Subcutaneous abdominal adipose tissue (tissue), 5 donors: Measurements from ENCODE around the gene FANCG.

Source experiments
- H3K27ac ChIP-seq: one replicate; pipeline ENCODE4 v1.7.0; 2013; ENCODE audit warnings: low read depth, mild to moderate bottlenecking, inconsistent platforms, low read length, moderate library complexity
- H3K27me3 ChIP-seq, 5 donors: one replicate each; pipeline ENCODE4 v1.7.0; 2013; ENCODE audit warnings: low read length in 5 of 5, inconsistent platforms in 1 of 5; ENCODE audit not compliant: control insufficient read depth in 5 of 5, insufficient read depth in 4 of 5
- H3K36me3 ChIP-seq, 5 donors: one replicate each; pipeline ENCODE4 v1.7.0; 2013; ENCODE audit warnings: low read length in 5 of 5; ENCODE audit not compliant: control insufficient read depth in 5 of 5, insufficient read depth in 5 of 5
- H3K4me1 ChIP-seq, 5 donors: one replicate each; pipeline ENCODE4 v1.7.0; 2013; ENCODE audit warnings: low read length in 5 of 5, mild to moderate bottlenecking in 3 of 5, moderate library complexity in 1 of 5; ENCODE audit not compliant: control insufficient read depth in 5 of 5, insufficient read depth in 5 of 5
- H3K4me3 ChIP-seq, 5 donors: one replicate each; pipeline ENCODE4 v1.7.0; 2013; ENCODE audit warnings: low read length in 5 of 5, low read depth in 1 of 5
- H3K9ac ChIP-seq, 5 donors: one replicate each; pipeline ENCODE4 v1.7.0; 2013; ENCODE audit warnings: low read length in 5 of 5, mild to moderate bottlenecking in 4 of 5, moderate library complexity in 3 of 5
- H3K9me3 ChIP-seq, 5 donors: one replicate each; pipeline ENCODE4 v1.7.0; 2013; ENCODE audit warnings: low read length in 5 of 5; ENCODE audit not compliant: control insufficient read depth in 5 of 5
- donor health status: healthy.
- donor health status: healthy.
- donor health status: healthy.
- donor health status: healthy.
- donor health status: healthy.

FANCG gene

DNA sequence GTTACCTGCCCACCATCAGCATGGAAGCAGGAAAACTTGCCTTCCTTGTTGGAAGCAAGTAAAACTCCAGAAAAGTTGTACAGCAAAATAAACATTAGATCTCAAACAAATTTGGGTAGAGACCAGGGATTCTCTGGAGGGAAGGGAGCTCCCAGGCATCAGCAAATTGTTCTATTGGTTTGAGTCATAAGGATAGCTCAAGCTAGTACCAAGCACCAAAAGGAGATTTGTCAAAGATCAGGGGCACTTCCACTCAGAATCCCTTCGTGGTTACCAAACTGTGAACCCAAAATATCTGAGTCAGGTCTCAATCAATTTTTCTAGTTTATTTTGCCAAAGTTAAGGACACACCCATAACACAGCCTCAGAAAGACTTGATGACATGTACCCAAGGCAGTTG, 52.4 kb downstream of the FANCG start:
- Histone ChIP-seq H3K9ac (no peak overlapping the region), H3K27ac (no peak overlapping the region), H3K4me1 (no peaks in the 10 kb centered on the region), H3K27me3 (no peaks in the 10 kb centered on the region), H3K4me3 (no peak overlapping the region), H3K9me3 (no peaks in the 10 kb centered on the region), H3K36me3 (peaks cover 0 to 24% (median 7%) of the 10 kb centered on the region in 5 donors)

DNA sequence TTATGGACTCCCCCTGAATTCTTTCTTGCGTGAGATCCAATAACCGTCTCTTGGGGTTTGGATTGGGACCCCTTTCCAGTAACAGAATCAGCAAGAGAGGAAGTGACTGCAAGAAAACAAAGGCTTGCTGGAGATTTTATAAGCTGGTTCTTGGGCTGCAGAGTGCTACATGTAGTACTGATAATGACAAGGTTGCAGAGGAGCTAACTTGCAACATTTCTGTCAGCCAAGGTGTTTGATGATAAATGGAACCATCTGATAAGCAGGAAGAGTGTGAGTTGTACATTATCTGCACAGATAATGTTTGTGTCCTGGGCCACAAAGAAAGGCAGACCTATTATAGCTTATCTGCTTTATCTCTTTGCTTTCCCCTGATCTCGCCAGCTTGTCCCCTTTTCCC, 53.1 kb downstream of the FANCG start:
- no peak overlapping the region for H3K9ac ChIP-seq
- no peaks in the 10 kb centered on the region for H3K27me3 ChIP-seq
- no peak overlapping the region for H3K4me3 ChIP-seq
- H3K4me1 ChIP-seq: no peaks in the 10 kb centered on the region
- H3K9me3 ChIP-seq: no peaks in the 10 kb centered on the region
- H3K27ac ChIP-seq: no peak overlapping the region
- peaks cover 0 to 27% (median 14%) of the 10 kb centered on the region in 5 donors for H3K36me3 ChIP-seq
